IMR-90 (cell line): ENCODE results near the gene SLC8A1. TPM values are rescaled to one million over a fixed set of nuclear protein-coding genes. Genes with fewer than 3 reads are reported as not detected.

Experiments
- ATAC-seq: fragments of 200-7000 bp; cut with Tn5 transposase; 2 replicates; pipeline ENCODE4 v1.9.1; 2020; ENCODE audit warnings: low read depth, mild to moderate bottlenecking, moderate library complexity
- BruUV-seq: library from RNA; stranded (reverse); fragments of 400-500 nt; replicated peaks from 2 replicates; lab custom pipeline; 2021; lab: Mats Ljungman, UMichigan
- CTCF ChIA-PET: fragments of 300-600 bp; formaldehyde crosslinking; extraction: SDS; loops from one replicate; lab custom pipeline; 2021; ENCODE audit warnings: antibody characterized with exemption; lab: Yijun Ruan, JAX
- POLR2A ChIA-PET: fragments of 300-600 bp; sonication (Branson Sonifier 250); formaldehyde crosslinking; loops from one replicate; lab custom pipeline; 2022; ENCODE audit warnings: antibody characterized with exemption; ENCODE audit not compliant: unreplicated experiment; lab: Charles Lee
- DNase-seq: peaks from one replicate; pipeline ENCODE4 v3.0.0; 2013
- H2AFZ ChIP-seq: replicated peaks from 2 replicates; pipeline ENCODE3; 2013; ENCODE audit warnings: low read length, mild to moderate bottlenecking; ENCODE audit not compliant: poor library complexity
- H2AK5ac ChIP-seq: 2 replicates; pipeline ENCODE4 v1.6.1; 2013; ENCODE audit warnings: low read depth, low read length, inconsistent platforms
- H2AK9ac ChIP-seq: replicated peaks from 2 replicates; pipeline ENCODE3; 2013; ENCODE audit warnings: mild to moderate bottlenecking, low read depth, low read length, moderate library complexity; ENCODE audit not compliant: poor library complexity
- H2BK120ac ChIP-seq: 2 replicates; pipeline ENCODE4 v1.6.1; 2013; ENCODE audit warnings: low read depth, low read length, inconsistent platforms
- H2BK15ac ChIP-seq: 3 replicates; pipeline ENCODE4 v1.6.1; 2013; ENCODE audit warnings: low read depth, low read length, inconsistent platforms
- H2BK20ac ChIP-seq: 2 replicates; pipeline ENCODE4 v1.6.1; 2013; ENCODE audit warnings: low read depth, mild to moderate bottlenecking, inconsistent platforms, low read length, moderate library complexity
- H2BK5ac ChIP-seq: 2 replicates; pipeline ENCODE4 v1.6.1; 2013; ENCODE audit warnings: mild to moderate bottlenecking, low read depth, low read length, inconsistent platforms; ENCODE audit not compliant: poor library complexity, severe bottlenecking
- H3K14ac ChIP-seq: replicated peaks from 2 replicates; pipeline ENCODE4 v1.6.1; 2013; ENCODE audit warnings: low read depth, low read length, inconsistent platforms
- H3K18ac ChIP-seq: 2 replicates; pipeline ENCODE4 v1.6.1; 2013; ENCODE audit warnings: low read depth, low read length, control low read depth
- H3K23ac ChIP-seq: 2 replicates; pipeline ENCODE4 v1.6.1; 2013; ENCODE audit warnings: low read depth, low read length, inconsistent platforms
- H3K27ac ChIP-seq: 2 replicates; pipeline ENCODE4 v1.5.1; 2013; ENCODE audit warnings: mild to moderate bottlenecking, control low read depth, low read length; ENCODE audit not compliant: insufficient read depth
- H3K27me3 ChIP-seq: 2 replicates; pipeline ENCODE4 v1.6.1; 2013; ENCODE audit warnings: low read length; ENCODE audit not compliant: control insufficient read depth, insufficient read depth
- H3K36me3 ChIP-seq: 2 replicates; pipeline ENCODE4 v1.6.1; 2013; ENCODE audit warnings: low read length, mixed read lengths; ENCODE audit not compliant: control insufficient read depth, insufficient read depth
- H3K4ac ChIP-seq: 2 replicates; pipeline ENCODE4 v1.6.1; 2013; ENCODE audit warnings: low read depth, low read length, inconsistent platforms
- H3K4me1 ChIP-seq: 2 replicates; pipeline ENCODE4 v1.6.1; 2013; ENCODE audit warnings: low read length, mixed read lengths; ENCODE audit not compliant: control insufficient read depth, insufficient read depth
- H3K4me2 ChIP-seq: 2 replicates; pipeline ENCODE4 v1.6.1; 2013; ENCODE audit warnings: low read depth, mild to moderate bottlenecking, control low read depth, low read length, moderate library complexity
- H3K4me3 ChIP-seq: 2 replicates; pipeline ENCODE4 v1.5.1; 2013; ENCODE audit warnings: low read depth, mild to moderate bottlenecking, control low read depth, low read length, moderate library complexity; ENCODE audit not compliant: insufficient read depth
- H3K56ac ChIP-seq: 2 replicates; pipeline ENCODE4 v1.6.1; 2013; ENCODE audit warnings: low read length, inconsistent platforms; ENCODE audit not compliant: insufficient read depth; ENCODE audit errors: extremely low read depth
- H3K79me1 ChIP-seq, 2 experiments: 2 replicates each; pipeline ENCODE4 v1.6.1; 2013; ENCODE audit warnings: low read length in 2 of 2, inconsistent platforms in 1 of 2, low read depth in 1 of 2
- H3K9ac ChIP-seq: 2 replicates; pipeline ENCODE4 v1.6.1; 2013; ENCODE audit warnings: low read depth, low read length, control low read depth
- H3K9me1 ChIP-seq: 2 replicates; pipeline ENCODE4 v1.6.1; 2013; ENCODE audit warnings: low read length, inconsistent platforms; ENCODE audit not compliant: insufficient read depth
- H3K9me3 ChIP-seq: 2 replicates; pipeline ENCODE4 v1.6.1; 2013; ENCODE audit warnings: low read length; ENCODE audit not compliant: control insufficient read depth, insufficient read depth
- H4K20me1 ChIP-seq: 2 replicates; pipeline ENCODE4 v1.6.1; 2013; ENCODE audit warnings: low read length, inconsistent platforms; ENCODE audit not compliant: insufficient read depth
- H4K5ac ChIP-seq: 2 replicates; pipeline ENCODE4 v1.6.1; 2013; ENCODE audit warnings: mild to moderate bottlenecking, low read depth, low read length, control low read depth
- H4K8ac ChIP-seq, 2 experiments: 2 replicates each; pipeline ENCODE4 v1.6.1; 2013; ENCODE audit warnings: low read depth in 2 of 2, low read length in 2 of 2, control low read depth in 1 of 2, inconsistent platforms in 1 of 2
- H4K91ac ChIP-seq: 2 replicates; pipeline ENCODE4 v1.6.1; 2013; ENCODE audit warnings: low read depth, low read length, inconsistent platforms; ENCODE audit not compliant: insufficient read depth
- BHLHE40 ChIP-seq: fragments of 150-350 bp; IDR thresholded peaks from 2 replicates; pipeline ENCODE4 v1.6.1; 2016; ENCODE audit warnings: mild to moderate bottlenecking, low read depth, low read length
- CHD1 ChIP-seq: IDR thresholded peaks from 2 replicates; pipeline ENCODE4 v1.6.1; 2012; ENCODE audit warnings: low read depth, low read length, improper control_type of control experiment
- CTCF ChIP-seq: conservative IDR thresholded peaks from 2 replicates; pipeline ENCODE4 v1.5.1; 2012; ENCODE audit warnings: mild to moderate bottlenecking, low read depth, low read length, improper control_type of control experiment
- ELK1 ChIP-seq: fragments of 150-350 bp; IDR thresholded peaks from 2 replicates; pipeline ENCODE4 v1.6.1; 2016; ENCODE audit warnings: low read depth, mild to moderate bottlenecking, low read length, moderate library complexity, borderline replicate concordance
- FOS ChIP-seq: fragments of 150-350 bp; IDR thresholded peaks from 2 replicates; pipeline ENCODE4 v1.6.1; 2016; ENCODE audit warnings: low read depth, low read length
- MAZ ChIP-seq: IDR thresholded peaks from 2 replicates; pipeline ENCODE4 v1.6.1; 2012; ENCODE audit warnings: low read depth, mild to moderate bottlenecking, low read length, improper control_type of control experiment, moderate library complexity, borderline replicate concordance
- MXI1 ChIP-seq: IDR thresholded peaks from 2 replicates; pipeline ENCODE4 v1.6.1; 2012; ENCODE audit warnings: low read depth, mild to moderate bottlenecking, low read length, moderate library complexity, borderline replicate concordance
- POLR2A ChIP-seq: IDR thresholded peaks from 2 replicates; pipeline ENCODE4 v1.6.1; 2012; ENCODE audit warnings: mild to moderate bottlenecking, low read depth, low read length
- RAD21 ChIP-seq: IDR thresholded peaks from 2 replicates; pipeline ENCODE4 v1.6.1; 2012; ENCODE audit warnings: low read length, improper control_type of control experiment
- RCOR1 ChIP-seq: IDR thresholded peaks from 2 replicates; pipeline ENCODE4 v1.6.1; 2012; ENCODE audit warnings: mild to moderate bottlenecking, low read length, improper control_type of control experiment; ENCODE audit not compliant: insufficient replicate concordance
- USF2 ChIP-seq: fragments of 150-350 bp; IDR thresholded peaks from 2 replicates; pipeline ENCODE4 v1.6.1; 2017; ENCODE audit warnings: mild to moderate bottlenecking, antibody characterized with exemption, low read length, low read depth
- WGBS, 2 experiments: methylation state at CpG; one replicate each; pipeline versions ENCODE4 v1.1.5 to v1.1.7; 2013; ENCODE audit warnings: missing lambda C conversion rate in 2 of 2; ENCODE audit not compliant: insufficient read length in 1 of 2; ENCODE audit errors: extremely low coverage in 2 of 2; 5-methylcytosine and 5-hydroxymethylcytosine counted together
- dilution Hi-C: fragments of 300-500 bp; cut with HindIII; formaldehyde crosslinking; loops from one replicate; pipeline ENCODE4 v1.14.3; 2018; ENCODE audit warnings: low sequenced_read_pairs; ENCODE audit not compliant: unreplicated experiment
- in situ Hi-C: fragments of 300-500 bp; cut with MboI; formaldehyde crosslinking; loops from 3 replicates; pipeline ENCODE4 v1.14.3; 2019; ENCODE audit warnings: low sequenced_read_pairs, inconsistent platforms, mixed read lengths
- intact Hi-C: fragments of 100-400 bp; cut with micrococcal nuclease; formaldehyde crosslinking; loops from 2 replicates; pipeline ENCODE4 v1.10.0; 2022
- polyA plus RNA-seq, 3 experiments: library from polyadenylated mRNA; depleted of rRNA; stranded (reverse); fragments of >200 nt; gene quantifications; 2 replicates each; pipeline ENCODE4 v1.2.3, GENCODE V29; 2012; ENCODE audit warnings: low replicate concordance in 1 of 3
- total RNA-seq: library from RNA; depleted of rRNA; stranded (reverse); fragments of >200 nt; gene quantifications from 2 replicates; pipeline ENCODE4 v1.2.3, GENCODE V29; 2012

SLC8A1 gene
- total and polyA plus RNA-seq, 2 of the 4 experiments (the other 2 are of a cell fraction) = 7.7 to 57.0 TPM

GRCh38 chr2:40271094-40271493, 180.8 kb downstream of the SLC8A1 start:
- peak overlapping the region; percentile 78 for H2AK5ac ChIP-seq
- peak overlapping the region; percentile 59; the same call in 1 of the 3 replicates for H2BK15ac ChIP-seq
- DNase-seq (no peak), ATAC-seq (no peak)
- H3K36me3 ChIP-seq = no peaks in the 10 kb centered on the region
- H4K20me1 ChIP-seq = no peaks in the 10 kb centered on the region
- intact Hi-C loops (no loop called here), in situ Hi-C loops (no loop called here), dilution Hi-C loops (no loop called here)
- CTCF ChIA-PET = no interaction called here
- peak overlapping the region; percentile 21; the same call in 1 of the 2 replicates for H2BK20ac ChIP-seq
- H3K14ac ChIP-seq = 0 out of 2 replicates have a peak overlapping the region, but pooled peaks have one; percentile 43
- H3K27me3 ChIP-seq = no peaks in the 10 kb centered on the region
- TF ChIP-seq USF2 = no peak
- no peak for TF ChIP-seq RAD21
- no peak for TF ChIP-seq MXI1
- no peak for TF ChIP-seq CTCF
- TF ChIP-seq ELK1 = no peak
- no peak for TF ChIP-seq CHD1
- TF ChIP-seq RCOR1 = no peak
- TF ChIP-seq MAZ = no peak
- no peak for TF ChIP-seq POLR2A
- no peak for TF ChIP-seq FOS
- no peak for TF ChIP-seq BHLHE40
- H3K4me1 ChIP-seq = peaks cover 9% of the 10 kb centered on the region
- H4K8ac ChIP-seq = peak overlapping the region in 1 of 2 experiments; percentile 5; a peak in 1 of 4 replicates
- H2AFZ ChIP-seq = no peak overlapping the region
- peak overlapping the region; percentile 39 for H2BK120ac ChIP-seq
- no peaks in the 10 kb centered on the region for H3K9me3 ChIP-seq
- POLR2A ChIA-PET = no interaction called here
- no peak overlapping the region for H3K9ac ChIP-seq
- H3K56ac ChIP-seq = no peak overlapping the region
- peak overlapping the region; percentile 73 for H3K4ac ChIP-seq
- peaks cover 22 to 25% of the 10 kb centered on the region in 2 experiments for H3K79me1 ChIP-seq
- peaks cover 11% of the 10 kb centered on the region; the same call in 1 of the 2 replicates for H3K9me1 ChIP-seq
- H3K4me3 ChIP-seq = no peak overlapping the region
- no peak overlapping the region for H3K18ac ChIP-seq
- no peak overlapping the region for H3K4me2 ChIP-seq
- H3K27ac ChIP-seq = no peak overlapping the region
- 84 to 100% methylated on average over 1 to 5 of the region's 6 CpGs for WGBS, 2 experiments
- H3K23ac ChIP-seq = no peak overlapping the region
- H2BK5ac ChIP-seq = no peak overlapping the region
- no TSS peak for BruUV-seq
- H4K91ac ChIP-seq = peak overlapping the region; percentile 56; the same call in 1 of the 2 replicates
- H4K5ac ChIP-seq = no peak overlapping the region
- no peak overlapping the region for H2AK9ac ChIP-seq
